ENCODE results near the gene ZNF669.

- no peak for TF ChIP-seq EP300 (IDR thresholded peaks at IDR 0.05)
- TF ChIP-seq CTCF (IDR thresholded peaks at IDR 0.05) = no peak
- no peak for TF ChIP-seq POLR2A (IDR thresholded peaks at IDR 0.05)
Measured at GRCh38 chr1:247089616-247090375, 14.4 kb downstream of the ZNF669 start.
